ENCODE results near the gene ASB13.

The ASB13 gene

DNA sequence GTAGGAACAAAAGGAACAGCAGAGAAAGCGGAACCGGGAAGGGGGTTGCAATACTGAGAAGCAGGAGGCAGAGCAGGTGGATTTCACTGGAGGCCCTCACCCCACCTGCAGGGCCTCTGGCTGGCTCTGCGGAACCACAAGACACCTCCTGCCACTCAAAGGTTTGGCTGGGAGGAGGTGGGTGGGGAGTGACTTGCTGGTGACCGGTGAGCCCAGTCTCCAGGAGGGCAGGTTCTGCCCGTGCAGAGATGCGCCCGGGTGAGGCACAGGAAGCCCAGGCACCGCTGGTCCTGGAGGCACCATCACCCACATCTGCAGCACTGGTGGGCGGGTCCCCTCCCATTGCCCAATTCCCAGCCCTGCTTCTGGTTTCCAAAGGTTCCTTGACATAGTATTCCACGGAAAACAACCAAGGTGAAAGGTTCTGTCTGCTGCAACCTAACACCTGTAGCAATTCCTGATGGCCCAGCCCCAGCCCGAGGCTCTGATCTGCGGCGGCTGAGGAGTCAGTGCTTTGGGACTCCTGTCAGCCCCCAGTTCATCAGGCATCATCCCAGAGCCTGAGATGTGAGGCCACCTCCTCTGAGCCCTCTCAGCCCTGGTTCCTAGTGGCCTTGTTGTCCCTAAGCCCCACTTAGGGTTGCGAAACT, 77.3 kb downstream of the ASB13 start:
- DNase-seq (ENCODE audit: low read depth) = no peak
